Ecto neural progenitor cell (in vitro differentiated cells): Measurements from ENCODE around the gene IRF1.
"Not testable (repeated sequence)": the region's sequence is repeated elsewhere in the genome, so short reads cannot be mapped to it uniquely, and the experiment has no call there.

Source experiments
- DNase-seq: peaks from one replicate; pipeline ENCODE4 v3.0.0-alpha.2; 2018; ENCODE audit warnings: low spot score

The IRF1 gene

DNA sequence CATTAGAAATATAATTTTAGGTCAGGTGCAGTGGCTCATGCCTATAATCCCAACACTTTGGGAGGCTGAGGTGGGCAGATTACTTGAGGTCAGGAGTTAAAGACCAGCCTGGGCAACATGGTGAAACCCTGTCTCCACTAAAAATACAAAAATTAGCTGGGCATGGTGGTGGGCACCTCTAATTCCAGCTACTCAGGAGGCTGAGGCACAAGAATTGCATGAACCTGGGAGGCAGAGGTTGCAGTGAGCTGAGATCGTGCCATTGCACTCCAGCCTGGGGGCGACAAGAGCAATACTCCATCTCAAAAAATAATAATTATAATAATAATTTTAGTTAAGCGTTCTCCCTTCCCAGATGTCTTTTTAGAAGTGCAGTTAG lies 52.3 kb downstream of the IRF1 start:
- DNase-seq: not testable (repeated sequence)

DNA sequence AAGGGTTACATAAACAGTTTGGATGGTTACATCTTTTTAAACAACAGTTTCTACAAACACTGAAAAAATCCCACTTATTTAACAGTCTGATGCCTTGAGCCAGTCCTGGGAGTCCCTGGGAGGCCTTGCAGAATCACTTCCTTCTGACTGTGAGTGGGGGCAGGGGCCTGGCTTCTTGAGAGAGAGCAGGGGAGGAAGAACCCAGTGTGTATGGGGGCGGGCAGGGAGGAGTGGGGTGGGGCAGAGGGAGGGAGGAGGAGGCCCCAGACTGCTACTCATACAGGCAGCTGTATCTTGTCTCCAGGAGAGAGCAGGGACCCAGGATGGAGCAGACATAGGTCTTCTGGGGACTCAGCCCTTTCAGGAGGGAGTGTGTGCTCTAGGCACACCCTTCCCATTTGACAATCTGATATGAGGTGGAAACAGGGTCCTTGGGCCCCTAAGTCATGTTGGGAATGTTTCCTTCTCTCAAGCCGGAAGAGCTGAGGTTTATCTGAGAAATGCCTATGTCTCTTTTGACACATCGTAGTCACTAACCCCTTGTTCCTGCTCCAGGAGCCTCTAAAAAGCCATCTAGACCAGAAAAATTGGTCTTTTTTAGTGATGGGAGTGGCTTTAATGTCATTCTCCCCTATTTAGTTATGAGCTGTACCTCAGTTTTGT lies 52.8 kb downstream of the IRF1 start:
- DNase-seq: no peak

DNA sequence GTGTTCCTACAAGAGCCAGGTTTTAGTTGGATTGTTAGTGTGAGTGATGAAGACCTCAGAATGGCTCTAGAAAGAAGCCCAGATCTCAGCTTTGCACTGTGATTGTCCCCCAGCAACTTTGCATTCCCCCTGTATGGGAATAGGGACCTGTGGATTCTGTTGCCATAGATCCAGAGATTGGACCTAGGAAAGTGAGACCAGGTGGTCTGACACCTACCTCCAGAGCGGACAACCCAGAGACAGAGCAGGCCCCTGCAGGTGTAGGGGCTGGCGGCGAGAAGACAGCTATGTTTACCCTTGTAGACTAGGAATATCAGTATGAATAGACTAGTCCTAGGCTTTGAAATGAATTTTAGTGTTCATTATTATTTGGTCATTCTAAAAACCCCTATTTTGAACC lies 53.6 kb downstream of the IRF1 start:
- no peak for DNase-seq

- DNase-seq: no peak
These were observed 54.7 kb downstream of the IRF1 start for GRCh38 chr5:132435886-132436285.

DNA sequence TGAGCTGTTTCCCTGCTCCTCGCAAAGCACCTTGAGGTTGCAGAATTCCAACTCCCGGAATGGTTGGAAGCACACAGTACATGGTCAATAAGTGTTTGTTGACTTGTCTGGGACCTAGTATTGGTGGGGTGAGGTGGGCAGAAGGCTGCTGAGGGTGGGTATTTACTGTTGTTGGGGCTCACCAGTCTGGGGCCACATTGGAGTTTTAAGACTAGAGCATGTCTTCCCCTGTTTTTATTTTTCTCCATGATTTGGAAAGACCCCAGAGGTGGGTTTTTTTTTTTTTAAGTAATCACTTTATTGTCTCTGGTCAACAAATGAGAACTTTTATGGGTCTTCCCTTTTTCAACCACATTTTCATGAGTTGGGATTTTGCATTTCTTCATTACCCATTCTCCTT lies 55.1 kb downstream of the IRF1 start:
- no peak for DNase-seq

DNA sequence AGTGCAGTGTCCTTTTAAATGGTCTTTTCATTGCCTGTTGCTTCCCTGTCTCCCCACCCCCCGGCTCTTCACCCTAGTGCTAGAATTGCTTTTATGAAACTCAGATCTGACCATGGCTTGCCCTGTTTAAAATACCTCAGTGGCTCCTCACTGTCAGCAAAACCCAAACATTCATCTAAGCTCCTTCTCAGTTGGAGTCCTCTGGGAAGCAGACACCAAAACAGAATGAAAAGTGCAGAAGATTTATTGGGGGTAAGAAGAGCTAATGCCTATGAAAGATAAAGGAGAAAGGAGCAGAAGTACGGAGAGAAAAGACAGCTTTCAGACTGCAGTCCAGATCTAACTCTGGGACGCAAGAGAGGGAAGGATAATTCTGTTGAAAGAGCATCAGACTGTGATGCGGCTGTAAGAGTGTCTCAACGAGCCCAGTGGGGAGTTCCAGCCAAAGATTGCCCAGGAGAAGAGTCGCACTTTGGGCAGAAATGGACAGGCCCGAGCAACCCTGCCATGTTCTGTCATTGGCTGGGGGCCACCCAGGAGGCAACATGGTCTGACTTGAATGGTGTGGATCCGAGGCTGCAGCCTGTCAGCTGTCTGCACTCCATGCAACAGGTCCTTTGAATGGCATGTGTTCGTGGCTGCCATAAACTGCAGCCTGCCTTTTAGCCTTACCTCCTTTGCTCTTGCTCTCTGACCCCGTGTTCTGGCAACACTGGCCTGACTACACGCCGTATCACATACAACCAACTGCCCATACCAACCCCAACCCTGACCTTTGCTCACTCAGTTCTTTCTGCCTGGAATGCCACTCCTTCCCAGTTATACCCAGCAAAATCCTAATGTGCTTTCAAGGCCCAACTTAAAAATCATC lies 55.9 kb downstream of the IRF1 start:
- no peak for DNase-seq

GRCh38 chr5:132433141-132433540 lies 57.4 kb downstream of the IRF1 start:
- DNase-seq: no peak

DNA sequence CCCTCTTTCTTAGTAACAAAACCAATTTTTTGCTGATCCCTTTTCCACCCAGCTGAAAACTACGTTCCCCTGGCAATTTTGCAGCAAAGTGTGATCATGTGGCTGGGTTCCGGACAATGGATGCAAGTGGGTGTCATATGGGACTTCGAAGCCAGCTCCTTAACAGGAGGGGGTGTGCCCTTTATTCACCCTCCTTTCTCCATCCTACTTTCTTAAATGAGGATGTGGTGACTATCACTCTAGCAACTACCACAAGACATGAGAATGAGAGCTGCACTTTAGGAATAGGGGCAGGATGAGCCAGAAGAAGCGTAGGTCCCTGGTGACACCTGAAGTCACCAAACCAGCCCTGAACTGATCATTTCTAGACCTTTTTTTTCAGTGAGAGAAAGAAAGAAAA lies 58.9 kb downstream of the IRF1 start:
- DNase-seq: no peak
